HG03571 (cell line): ENCODE results near the gene PWP2.
"Not testable (repeated sequence)": the region's sequence is repeated elsewhere in the genome, so short reads cannot be mapped to it uniquely, and the experiment has no call there.

ENCODE experiments used
- ATAC-seq: cut with Tn5 transposase; IDR thresholded peaks from one replicate; pipeline ENCODE4 v1.9.1; 2021; ENCODE audit not compliant: unreplicated experiment

The PWP2 gene

DNA sequence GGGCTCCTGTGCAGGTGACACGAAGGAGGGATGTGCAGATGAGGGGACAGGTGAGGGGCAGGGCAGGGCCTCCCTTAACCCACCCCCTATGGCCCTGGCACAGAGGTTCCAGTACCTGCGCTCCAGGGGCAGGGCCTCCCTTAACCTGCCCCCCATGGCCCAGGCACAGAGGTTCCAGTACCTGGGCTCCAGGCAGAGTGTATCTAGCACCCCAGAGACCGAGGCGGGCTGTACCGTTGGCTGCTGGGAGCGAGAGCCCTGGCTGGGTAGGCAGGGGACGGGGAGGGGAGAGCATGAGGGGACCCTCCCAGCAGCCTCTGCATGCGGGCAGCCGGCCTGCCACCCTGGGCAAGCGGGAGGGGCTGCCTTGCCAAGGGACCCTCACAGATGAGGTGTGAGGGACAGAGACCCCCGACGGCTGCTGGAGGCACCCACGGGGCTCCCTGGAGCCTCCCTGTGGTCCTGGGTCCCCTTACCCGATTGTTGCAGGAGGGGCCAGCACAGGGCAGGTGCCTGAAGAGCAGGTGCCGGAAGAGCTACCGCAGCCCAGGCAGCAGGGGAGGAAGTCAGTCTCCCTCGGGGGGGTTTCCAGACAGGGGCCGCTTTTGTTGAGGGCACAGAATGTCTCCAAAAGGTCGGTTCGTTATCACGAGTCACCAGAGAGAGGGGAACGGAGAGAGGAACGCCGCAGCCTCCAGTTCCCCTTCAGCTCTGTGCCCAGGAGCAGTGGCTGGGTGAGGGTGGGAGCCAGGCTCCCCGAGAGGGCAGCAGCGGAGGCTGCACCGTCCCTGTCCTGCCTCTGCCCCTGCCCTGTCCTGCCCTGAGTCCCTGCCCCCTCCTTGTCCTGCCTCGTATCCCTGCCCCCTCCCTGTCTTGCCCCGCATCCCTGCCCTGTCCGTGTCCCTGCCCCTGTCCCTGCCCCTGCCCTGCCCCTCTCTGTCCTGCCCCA is 52.4 kb downstream of the PWP2 start:
- ATAC-seq, result not testable (repeated sequence)

DNA sequence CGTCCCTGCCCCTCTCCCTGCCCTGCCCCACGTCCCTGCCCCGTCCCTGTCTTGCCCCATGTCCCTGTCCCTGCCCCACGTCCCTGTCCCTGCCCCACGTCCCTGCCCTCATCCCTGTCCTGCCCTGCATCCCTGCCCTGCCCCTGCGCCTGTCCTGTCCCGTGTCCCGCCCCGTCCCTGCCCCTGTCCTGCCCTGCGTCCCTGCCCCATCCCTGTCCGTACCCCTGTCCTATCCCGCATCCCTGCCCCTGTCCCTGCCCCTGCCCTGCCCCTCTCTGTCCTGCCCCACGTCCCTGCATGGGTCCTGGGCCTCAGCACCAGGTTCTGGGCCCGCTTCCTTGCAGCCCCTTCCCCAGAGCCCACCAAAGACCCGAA is 53.1 kb downstream of the PWP2 start:
- ATAC-seq, result not testable (repeated sequence)

DNA sequence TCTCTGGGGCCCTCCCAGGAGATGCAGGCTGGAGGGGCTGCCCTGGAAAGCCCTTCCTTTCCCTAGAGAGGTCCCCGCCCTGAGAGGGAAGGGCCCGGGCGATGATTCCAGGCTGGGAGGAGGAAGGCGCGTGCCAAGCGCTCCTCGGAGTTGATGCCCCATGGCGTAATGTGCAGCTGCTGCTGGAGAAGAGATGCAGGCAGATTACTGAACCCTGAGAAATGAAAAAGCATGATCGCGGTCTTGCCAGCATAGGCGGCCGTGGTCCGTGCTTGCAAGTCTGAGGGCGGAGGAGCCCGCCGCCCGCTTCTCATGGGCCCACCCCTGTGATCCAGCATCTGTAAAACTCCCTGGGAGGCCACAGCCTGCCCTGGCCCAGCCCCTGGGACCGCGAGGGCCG is 53.6 kb downstream of the PWP2 start:
- not testable (repeated sequence) for ATAC-seq

DNA sequence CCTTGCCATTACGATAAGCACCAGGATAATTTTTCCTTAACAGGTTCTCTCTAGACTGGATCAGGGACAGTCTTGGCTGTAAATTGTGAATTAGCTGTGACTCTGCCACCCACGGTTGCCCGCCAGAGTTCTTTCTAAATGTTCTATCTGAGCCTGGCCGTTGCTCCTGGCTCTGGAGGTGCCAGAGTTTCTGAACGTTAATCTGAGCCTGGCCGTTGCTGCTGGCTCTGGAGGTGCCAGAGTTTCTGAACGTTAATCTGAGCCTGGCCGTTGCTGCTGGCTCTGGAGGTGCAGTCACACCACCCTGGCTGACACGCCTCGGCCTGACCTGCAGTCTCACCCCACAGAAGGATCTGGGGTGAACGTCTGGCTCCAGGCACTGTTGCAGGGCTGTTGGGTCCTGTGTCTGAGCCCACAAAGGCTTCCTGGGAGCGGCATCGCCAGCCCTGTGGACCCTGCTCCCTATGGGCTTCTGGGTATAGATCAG is 56.0 kb downstream of the PWP2 start:
- not testable (repeated sequence) for ATAC-seq

DNA sequence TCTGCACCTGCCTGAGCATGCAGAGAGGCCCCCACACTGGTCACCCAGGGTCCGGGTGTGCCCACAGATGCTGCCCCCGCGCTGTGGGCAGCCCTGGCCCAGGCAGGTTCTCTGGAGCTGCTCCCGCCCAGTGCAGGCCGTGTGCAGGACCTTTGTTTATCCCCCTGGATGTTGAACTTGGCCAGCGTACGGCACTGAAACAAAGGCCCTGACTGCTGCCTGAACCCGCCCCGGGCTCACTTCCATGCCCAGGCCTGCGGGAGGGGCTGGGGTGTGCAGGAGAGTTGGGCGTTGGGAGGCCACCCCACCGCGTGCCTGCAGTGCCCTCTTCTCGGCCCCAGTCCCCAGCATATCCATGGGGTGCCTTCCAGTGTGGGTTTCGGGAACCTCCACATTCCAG is 58.7 kb downstream of the PWP2 start:
- not testable (repeated sequence) for ATAC-seq

DNA sequence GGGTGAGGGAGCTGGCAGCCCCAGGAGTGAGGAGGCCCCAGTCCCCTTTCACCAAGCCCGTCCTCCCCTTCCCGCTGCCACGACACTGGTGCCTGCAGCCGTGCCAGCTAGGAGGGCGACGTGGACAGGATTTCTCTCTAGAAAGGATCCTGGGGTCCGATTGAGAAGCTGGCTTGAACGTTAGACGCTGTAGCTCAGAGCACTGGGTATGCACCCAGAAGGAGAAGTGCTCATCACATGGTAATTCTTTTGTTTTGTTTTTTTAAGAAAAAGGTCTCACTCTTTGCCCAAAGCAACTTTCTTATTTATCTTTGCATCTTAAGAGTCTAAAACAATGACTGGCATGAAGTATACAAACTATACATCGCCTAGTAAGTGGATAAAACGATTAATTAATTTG is 60.3 kb downstream of the PWP2 start:
- not testable (repeated sequence) for ATAC-seq

DNA sequence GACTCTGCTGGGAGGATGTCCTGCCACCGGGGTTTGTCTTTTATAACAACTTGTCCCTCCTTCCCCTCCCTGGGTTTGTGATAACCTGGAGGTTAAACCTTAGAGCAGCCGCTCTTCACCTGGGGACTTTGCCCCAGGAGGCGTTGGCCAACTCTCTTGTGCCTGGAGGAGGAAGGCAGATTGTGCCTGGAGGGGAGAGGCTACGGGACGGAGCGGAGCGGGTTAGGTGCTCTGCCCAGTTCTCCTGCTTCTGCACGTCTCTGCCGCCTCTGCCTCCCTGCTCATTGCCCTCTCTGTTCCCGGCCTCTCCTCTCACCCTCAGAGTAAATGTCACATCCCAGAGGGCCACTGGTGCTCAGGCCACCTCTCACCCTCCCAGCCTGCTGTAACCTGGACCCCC is 63.1 kb downstream of the PWP2 start:
- ATAC-seq, result not testable (repeated sequence)

DNA sequence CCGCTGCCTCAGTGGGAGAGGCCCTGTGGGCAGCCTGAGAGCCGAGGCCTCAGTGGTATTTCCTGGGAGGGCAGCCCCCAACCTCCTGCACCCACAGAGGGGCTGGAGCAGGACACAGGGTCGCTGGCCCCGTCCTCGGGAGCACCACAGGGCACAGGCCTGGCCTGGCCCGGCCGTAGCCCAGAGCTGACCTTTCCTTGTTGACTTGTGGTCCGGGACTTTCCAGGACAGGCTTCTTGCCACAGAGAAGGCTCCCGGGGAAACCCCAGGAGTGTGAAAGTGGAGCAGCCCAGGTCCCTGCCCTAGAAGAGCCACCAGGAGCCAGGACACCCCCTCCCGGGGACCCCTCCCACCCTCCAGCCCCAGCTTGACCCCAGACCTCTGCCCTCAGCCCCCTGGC is 63.7 kb downstream of the PWP2 start:
- ATAC-seq, result not testable (repeated sequence)

DNA sequence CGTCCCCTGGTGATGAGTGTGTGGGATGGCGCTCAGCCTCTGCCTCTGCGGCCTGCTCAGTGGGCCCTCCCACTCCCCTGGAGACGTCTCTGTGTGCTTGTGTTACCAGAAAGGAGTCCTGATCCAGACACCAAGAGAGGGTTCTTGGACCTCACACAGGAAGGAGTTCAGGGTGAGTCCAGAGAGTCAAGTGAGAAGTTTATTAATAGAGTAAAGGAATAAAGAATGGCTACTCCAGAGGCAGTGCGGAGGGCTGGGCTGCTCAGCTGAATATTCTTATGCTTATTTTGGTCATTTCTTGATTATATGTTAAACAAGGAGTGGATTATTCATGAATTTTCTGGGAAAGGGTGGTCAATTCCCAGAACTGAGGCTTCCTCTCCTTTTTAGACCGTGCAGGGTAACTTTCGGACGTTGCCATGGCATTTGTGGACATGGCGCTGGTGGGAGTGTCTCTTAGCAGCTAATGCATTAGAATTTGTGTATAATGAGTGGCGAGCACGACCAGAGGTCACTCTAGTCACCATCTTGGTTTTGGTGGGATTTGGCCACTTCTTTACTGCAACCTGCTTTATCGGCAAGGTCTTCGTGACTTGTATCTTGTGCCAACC is 64.9 kb downstream of the PWP2 start:
- not testable (repeated sequence) for ATAC-seq

DNA sequence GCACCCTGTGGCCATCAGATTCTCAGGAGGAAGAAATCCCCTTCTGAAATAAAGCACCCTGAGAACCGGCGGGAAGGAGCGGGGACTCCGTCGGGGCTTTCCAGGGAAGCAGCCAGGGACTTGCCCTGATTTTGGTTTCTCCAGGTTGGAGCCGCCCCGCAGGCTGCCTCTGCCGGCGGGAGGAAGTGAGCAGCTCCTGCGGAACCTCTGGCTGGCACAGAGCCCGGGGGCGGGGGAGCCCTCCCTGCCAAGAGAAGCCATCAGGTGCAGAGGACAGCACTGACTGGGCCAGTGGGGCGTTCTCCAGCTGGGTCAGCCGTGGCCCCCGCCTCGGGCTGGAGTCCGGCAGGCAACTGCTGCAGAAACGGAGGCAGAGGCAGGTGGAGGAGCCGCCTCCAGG is 65.5 kb downstream of the PWP2 start:
- ATAC-seq, result not testable (repeated sequence)

DNA sequence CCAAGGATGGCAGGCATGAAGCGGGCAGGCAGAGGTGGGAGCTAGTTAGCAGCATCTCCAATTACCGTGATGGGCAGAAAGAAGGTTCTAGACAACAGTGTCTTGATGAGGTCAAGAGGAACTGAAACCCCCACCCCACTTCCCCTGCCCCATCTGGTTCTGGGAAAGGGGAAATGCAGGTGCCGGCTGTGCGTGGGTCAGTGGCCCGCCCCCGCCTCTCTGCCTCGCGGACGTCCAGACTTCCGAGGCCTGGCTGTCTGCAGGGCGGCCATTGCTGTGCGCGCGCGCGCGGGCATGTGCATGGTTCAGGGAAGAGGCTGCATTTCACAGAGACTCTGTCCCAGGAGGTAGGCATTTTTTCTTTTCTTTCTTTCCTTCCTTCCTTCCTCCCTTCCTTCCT is 68.0 kb downstream of the PWP2 start:
- not testable (repeated sequence) for ATAC-seq

DNA sequence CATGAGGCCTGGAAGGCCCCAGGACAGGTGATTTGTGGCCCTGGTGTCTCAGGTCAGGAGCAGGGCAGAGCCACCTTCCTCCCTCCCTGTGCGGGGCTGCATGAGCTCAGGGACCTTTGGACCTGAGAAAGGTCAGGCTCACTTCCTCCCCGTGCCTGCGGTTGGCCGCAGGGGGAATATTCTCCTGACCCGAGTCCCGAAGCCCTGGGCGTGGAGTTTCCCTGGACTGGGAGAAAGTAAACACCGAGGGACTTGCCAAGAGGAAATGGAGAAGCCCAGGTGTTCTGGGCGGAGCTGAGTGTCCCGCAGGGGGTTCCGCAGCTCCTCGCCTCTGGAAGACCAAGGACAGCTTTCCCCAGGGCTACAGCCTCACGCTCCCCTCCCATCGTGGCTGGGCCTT is 68.9 kb downstream of the PWP2 start:
- not testable (repeated sequence) for ATAC-seq
